Measurements from ENCODE around the gene GPR65.
"Not testable (repeated sequence)": the region's sequence is repeated elsewhere in the genome, so short reads cannot be mapped to it uniquely, and the experiment has no call there.

The GPR65 gene

GRCh38 chr14:88017535-88017934 lies 12.6 kb downstream of the GPR65 start:
- TF ChIP-seq Cebpa-rat (IDR thresholded peaks at IDR 0.05) = no peak
- no peaks in the 10 kb centered on the region for H3K27me3 ChIP-seq
- peak overlapping the region in 4 of 11 experiments; percentile 57 to 80 (median 70); a peak in 9 of 22 replicates for H3K27ac ChIP-seq
- peaks cover 0 to 65% (median 18%) of the 10 kb centered on the region in 11 experiments; a peak in 14 of 22 replicates for H3K36me3 ChIP-seq
- H3K9ac ChIP-seq = peak overlapping the region in 3 of 11 experiments; percentile 22 to 47 (median 44); a peak in 4 of 22 replicates
- H4K20me1 ChIP-seq = peaks cover 0 to 15% (median 0%) of the 10 kb centered on the region in 11 experiments; a peak in 1 of 22 replicates
- peaks cover 0 to 99% (median 9%) of the 10 kb centered on the region in 10 experiments; a peak in 12 of 20 replicates for H3K4me1 ChIP-seq
- H3K4me3 ChIP-seq = no peak overlapping the region
- H3K4me2 ChIP-seq = peak overlapping the region in 4 of 11 experiments; percentile 10 to 97 (median 66); a peak in 7 of 22 replicates
- H3K9me3 ChIP-seq (replicated peaks in 1 of 11) = peaks cover 0 to 17% (median 5%) of the 10 kb centered on the region in 11 experiments; a peak in 7 of 22 replicates

DNA sequence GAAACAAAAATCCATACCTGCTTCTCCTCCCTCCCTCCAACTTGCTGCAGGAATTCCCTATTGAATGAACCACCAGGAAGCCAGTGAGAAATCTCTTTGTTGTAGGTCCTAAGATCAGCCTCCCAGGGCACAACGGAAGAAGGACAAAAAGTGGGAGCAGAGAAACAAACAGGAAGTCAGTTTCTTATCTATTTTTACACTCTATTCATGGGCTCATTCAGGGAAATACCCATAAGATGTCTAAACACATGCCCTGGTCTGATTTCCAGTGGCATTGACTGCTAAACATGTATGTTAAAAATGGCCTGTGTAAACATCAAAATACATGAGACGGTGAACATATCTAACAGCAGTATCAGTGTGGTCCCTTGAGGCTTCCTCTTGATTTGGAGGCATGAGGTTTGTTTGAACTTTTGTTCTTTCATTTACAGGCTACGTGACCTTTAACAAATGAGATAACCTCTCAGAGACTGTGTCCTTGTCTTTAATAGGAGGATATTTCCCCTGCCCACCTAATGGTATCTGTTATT lies 18.8 kb downstream of the GPR65 start:
- Histone ChIP-seq H3K9me3 (replicated peaks in 1 of 11) (peaks cover 0 to 11% (median 5%) of the 10 kb centered on the region in 11 experiments; a peak in 5 of 22 replicates), H3K27me3 (no peaks in the 10 kb centered on the region), H3K9ac (peak overlapping the region in 4 of 11 experiments; percentile 39 to 61 (median 47); a peak in 6 of 22 replicates), H3K4me2 (peak overlapping the region; percentile 54 to 88 (median 73)), H3K36me3 (peaks cover 0 to 25% (median 0%) of the 10 kb centered on the region in 11 experiments; a peak in 6 of 22 replicates), H3K27ac (peak overlapping the region; percentile 3 to 78 (median 47); a peak in 17 of 22 replicates), H3K4me3 (peak overlapping the region in 4 of 10 experiments; percentile 11 to 41 (median 17); a peak in 6 of 20 replicates), H4K20me1 (no peaks in the 10 kb centered on the region), H3K4me1 (peaks cover 25 to 100% (median 36%) of the 10 kb centered on the region in 10 experiments)
- no peak for TF ChIP-seq Cebpa-rat (IDR thresholded peaks at IDR 0.05)

DNA sequence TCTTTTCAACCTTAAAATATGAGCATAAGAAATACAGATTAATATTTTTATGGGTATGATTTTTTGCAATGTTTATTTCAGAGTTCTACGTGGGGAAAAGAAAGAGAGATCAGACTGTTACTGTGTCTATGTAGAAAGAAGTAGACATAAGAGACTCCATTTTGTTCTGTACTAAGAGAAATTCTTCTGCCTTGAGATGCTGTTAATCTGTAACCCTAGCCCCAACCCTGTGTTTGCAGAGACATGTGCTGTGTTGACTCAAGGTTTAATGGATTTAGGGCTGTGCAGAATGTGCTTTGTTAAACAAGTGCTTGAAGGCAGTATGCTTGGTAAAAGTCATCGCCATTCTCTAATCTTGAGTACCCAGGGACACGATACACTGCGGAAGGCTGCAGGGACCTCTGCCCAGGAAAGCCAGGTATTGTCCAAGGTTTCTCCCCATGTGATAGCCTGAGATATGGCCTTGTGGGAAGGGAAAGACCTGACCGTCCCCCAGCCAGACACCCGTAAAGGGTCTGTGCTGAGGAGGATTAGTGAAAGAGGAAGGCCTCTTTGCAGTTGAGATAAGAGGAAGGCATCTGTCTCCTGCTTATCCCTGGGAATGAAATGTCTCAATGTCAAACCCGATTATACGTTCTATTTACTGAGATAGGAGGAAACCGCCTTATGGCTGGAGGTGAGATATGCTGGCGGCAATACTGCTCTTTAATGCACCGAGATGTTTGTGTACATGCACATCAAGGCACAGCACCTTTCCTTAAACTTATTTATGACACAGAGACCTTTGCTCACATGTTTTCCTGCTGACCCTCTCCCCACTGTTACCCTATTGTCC lies 19.5 kb downstream of the GPR65 start:
- H3K4me3 ChIP-seq = not testable (repeated sequence)
- H3K27ac ChIP-seq = peak overlapping the region in 5 of 11 experiments; percentile 31 to 78 (median 75); a peak in 6 of 22 replicates

DNA sequence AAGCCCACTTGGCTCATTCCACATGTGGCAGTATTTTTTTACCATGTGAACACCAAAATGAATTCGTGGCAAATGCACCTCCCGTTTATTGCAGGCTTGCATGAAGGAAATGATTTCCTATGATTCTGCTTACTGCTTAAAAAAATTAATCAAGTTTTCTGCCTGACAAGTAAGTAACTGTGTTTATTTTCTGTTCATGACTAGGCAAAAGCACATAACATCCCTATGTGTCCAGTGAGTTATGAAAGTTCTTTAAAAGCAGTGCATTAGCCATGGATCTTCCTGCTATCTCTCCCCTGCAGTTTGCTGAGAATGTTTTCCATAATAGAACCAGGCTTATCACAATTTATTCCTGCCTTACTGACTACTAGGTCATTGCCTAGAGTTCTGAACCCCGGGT lies 20.4 kb downstream of the GPR65 start:
- Histone ChIP-seq H4K20me1 (no peaks in the 10 kb centered on the region), H3K4me3 (no peak overlapping the region), H3K4me1 (peaks cover 29 to 100% (median 36%) of the 10 kb centered on the region in 10 experiments), H3K27ac (peak overlapping the region in 3 of 11 experiments; percentile 31 to 78 (median 32); a peak in 5 of 22 replicates), H3K4me2 (peak overlapping the region in 4 of 11 experiments; percentile 12 to 88 (median 84); a peak in 8 of 22 replicates), H3K27me3 (no peaks in the 10 kb centered on the region), H3K9me3 (replicated peaks in 1 of 11) (peaks cover 0 to 12% (median 5%) of the 10 kb centered on the region in 11 experiments; a peak in 5 of 22 replicates), H3K9ac (peak overlapping the region in 1 of 11 experiments; percentile 3; a peak in 1 of 22 replicates), H3K36me3 (peaks cover 0 to 16% (median 0%) of the 10 kb centered on the region in 11 experiments; a peak in 5 of 22 replicates)
- TF ChIP-seq Cebpa-rat (IDR thresholded peaks at IDR 0.05) = no peak

More for the DNA sequence above, 19.5 kb downstream of the GPR65 start:
- not testable (repeated sequence) for H3K27me3 ChIP-seq, H3K9ac ChIP-seq, H4K20me1 ChIP-seq
- H3K36me3 ChIP-seq = peaks cover 0 to 19% (median 0%) of the 10 kb centered on the region in 11 experiments; a peak in 5 of 22 replicates
- H3K4me2 ChIP-seq = peak overlapping the region in 10 of 11 experiments; percentile 54 to 88 (median 76); a peak in 18 of 22 replicates
- peaks cover 25 to 100% (median 36%) of the 10 kb centered on the region in 10 experiments for H3K4me1 ChIP-seq
- H3K9me3 ChIP-seq (replicated peaks in 1 of 11) = peaks cover 0 to 12% (median 5%) of the 10 kb centered on the region in 11 experiments; a peak in 5 of 22 replicates

DNA sequence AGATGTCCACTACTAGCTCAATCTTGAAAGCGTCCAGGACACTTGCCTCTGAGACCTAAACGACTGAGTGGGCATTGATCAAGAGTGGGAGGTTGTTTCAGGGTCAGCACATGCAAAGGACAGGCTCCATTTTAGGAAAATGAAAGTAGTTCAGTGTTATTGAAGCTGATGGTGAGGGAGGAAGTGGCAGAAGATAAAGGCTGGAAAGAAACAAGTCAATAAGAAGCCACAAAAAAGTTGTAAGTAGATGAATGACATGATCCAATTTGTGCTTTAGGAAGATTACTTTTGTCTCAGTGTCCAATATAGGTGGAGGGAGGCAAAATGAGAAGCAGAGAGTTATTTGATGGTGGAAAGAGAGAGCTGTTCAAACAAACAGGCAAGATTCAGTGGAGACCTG lies 22.0 kb downstream of the GPR65 start:
- Histone ChIP-seq H3K27ac (peak overlapping the region in 6 of 11 experiments; percentile 5 to 51 (median 34); a peak in 8 of 22 replicates), H3K4me2 (peak overlapping the region; percentile 55 to 88 (median 63)), H3K9me3 (replicated peaks in 1 of 11) (peaks cover 0 to 5% (median 0%) of the 10 kb centered on the region in 11 experiments; a peak in 2 of 22 replicates), H3K36me3 (peaks cover 0 to 4% (median 0%) of the 10 kb centered on the region in 11 experiments; a peak in 1 of 22 replicates), H3K9ac (peak overlapping the region in 1 of 11 experiments; percentile 12; a peak in 1 of 22 replicates), H3K27me3 (no peaks in the 10 kb centered on the region), H3K4me1 (peaks cover 29 to 99% (median 36%) of the 10 kb centered on the region in 10 experiments), H4K20me1 (no peaks in the 10 kb centered on the region), H3K4me3 (no peak overlapping the region)
- no peak for TF ChIP-seq Cebpa-rat (IDR thresholded peaks at IDR 0.05)

DNA sequence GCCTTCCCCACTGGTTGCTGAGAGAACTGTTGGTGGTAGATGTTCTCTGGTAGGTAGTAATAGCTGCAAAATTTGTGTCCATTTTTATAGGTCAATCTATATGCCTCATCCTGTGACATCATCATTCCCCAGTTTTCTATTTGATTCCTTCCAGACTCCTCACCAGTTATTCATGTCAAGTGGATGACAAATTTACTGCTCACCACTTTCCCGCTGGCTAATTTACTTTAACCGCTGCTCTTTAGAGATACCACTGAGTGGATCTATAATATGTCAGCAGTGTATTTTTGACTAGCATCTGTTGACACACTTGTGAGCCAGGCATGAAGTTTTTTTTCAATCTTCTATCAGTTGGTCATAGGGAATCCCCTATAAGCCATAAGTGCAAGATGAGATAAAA lies 24.6 kb downstream of the GPR65 start:
- H3K27ac ChIP-seq = peak overlapping the region in 3 of 11 experiments; percentile 39 to 51 (median 39); a peak in 4 of 22 replicates
- peaks cover 0 to 11% (median 0%) of the 10 kb centered on the region in 11 experiments; a peak in 1 of 22 replicates for H3K36me3 ChIP-seq
- peaks cover 0 to 5% (median 0%) of the 10 kb centered on the region in 11 experiments; a peak in 3 of 22 replicates for H3K9me3 ChIP-seq (replicated peaks in 1 of 11)
- TF ChIP-seq Cebpa-rat (IDR thresholded peaks at IDR 0.05) = no peak
- H4K20me1 ChIP-seq = no peaks in the 10 kb centered on the region
- H3K4me2 ChIP-seq = peak overlapping the region in 4 of 11 experiments; percentile 5 to 81 (median 69); a peak in 7 of 22 replicates
- H3K9ac ChIP-seq = no peak overlapping the region
- H3K4me1 ChIP-seq = peaks cover 13 to 90% (median 21%) of the 10 kb centered on the region in 10 experiments
- no peak overlapping the region for H3K4me3 ChIP-seq
- no peaks in the 10 kb centered on the region for H3K27me3 ChIP-seq

GRCh38 chr14:88030079-88030478 lies 25.1 kb downstream of the GPR65 start:
- H3K27me3 ChIP-seq = no peaks in the 10 kb centered on the region
- H3K4me1 ChIP-seq = peaks cover 13 to 84% (median 18%) of the 10 kb centered on the region in 10 experiments
- no peak overlapping the region for H3K4me3 ChIP-seq
- H3K4me2 ChIP-seq = peak overlapping the region in 4 of 11 experiments; percentile 5 to 81 (median 69); a peak in 7 of 22 replicates
- peaks cover 0 to 5% (median 0%) of the 10 kb centered on the region in 11 experiments; a peak in 3 of 22 replicates for H3K9me3 ChIP-seq (replicated peaks in 1 of 11)
- no peak for TF ChIP-seq Cebpa-rat (IDR thresholded peaks at IDR 0.05)
- no peaks in the 10 kb centered on the region for H4K20me1 ChIP-seq
- peaks cover 0 to 11% (median 0%) of the 10 kb centered on the region in 11 experiments; a peak in 1 of 22 replicates for H3K36me3 ChIP-seq
- peak overlapping the region in 3 of 11 experiments; percentile 39 to 51 (median 39); a peak in 5 of 22 replicates for H3K27ac ChIP-seq
- no peak overlapping the region for H3K9ac ChIP-seq

GRCh38 chr14:88030892-88031291 lies 26.0 kb downstream of the GPR65 start:
- no peak overlapping the region for H3K4me3 ChIP-seq
- H3K4me2 ChIP-seq = peak overlapping the region in 3 of 11 experiments; percentile 62 to 81 (median 76); a peak in 6 of 22 replicates
- no peaks in the 10 kb centered on the region for H3K27me3 ChIP-seq
- H3K27ac ChIP-seq = no peak overlapping the region; a peak in 1 of 22 replicates
- peaks cover 0 to 11% (median 0%) of the 10 kb centered on the region in 11 experiments; a peak in 2 of 22 replicates for H3K36me3 ChIP-seq
- peaks cover 13 to 82% (median 17%) of the 10 kb centered on the region in 10 experiments for H3K4me1 ChIP-seq
- peaks cover 0 to 5% (median 0%) of the 10 kb centered on the region in 11 experiments; a peak in 3 of 22 replicates for H3K9me3 ChIP-seq (replicated peaks in 1 of 11)
- no peak overlapping the region for H3K9ac ChIP-seq
- H4K20me1 ChIP-seq = no peaks in the 10 kb centered on the region
- TF ChIP-seq Cebpa-rat (IDR thresholded peaks at IDR 0.05) = no peak

Data from BLaER1 treated with 17β-estradiol and CSF1 and Interleukin-3, amounts not matched to agents 10 nM and 100 nM (cell line).